ENCODE measurements around the gene TMEM218. TPM values are rescaled to one million over a fixed set of nuclear protein-coding genes. Genes with fewer than 3 reads are reported as not detected.
A peak's percentile ranks its signal among the peaks of the same experiment; 100 is the strongest.

Gene TMEM218
- total RNA-seq, 4 donors from 2014 or later, result 24.2 to 31.5 (median 26.1) TPM

- WGBS, 2 donors, result 43 to 52% methylated on average over 22 of the region's 22 CpGs
- no peaks in the 10 kb centered on the region for H3K4me1 ChIP-seq
These were observed 18.0 kb upstream of the TMEM218 start for GRCh38 chr11:125129316-125129993.

GRCh38 chr11:125128450-125128849 is 17.0 kb upstream of the TMEM218 start:
- no peak for TF ChIP-seq POLR2A (IDR thresholded peaks at IDR 0.05)

More at GRCh38 chr11:125129316-125129993, 18.0 kb upstream of the TMEM218 start:
- Histone ChIP-seq H3K36me3 (no peaks in the 10 kb centered on the region), H3K27me3 (no peaks in the 10 kb centered on the region), H3K27ac (no peak overlapping the region), H3K4me3 (replicated peaks in 1 of 3) (no peak overlapping the region), H3K9me3 (no peaks in the 10 kb centered on the region)
- intact Hi-C loops (cut with DNase I), result no loop called here
- DNase-seq, result peak; percentile 12
- TF ChIP-seq POLR2A (IDR thresholded peaks at IDR 0.05) (no peak), CTCF (IDR thresholded peaks at IDR 0.05) (no peak)

GRCh38 chr11:125124618-125124992 is 13.2 kb upstream of the TMEM218 start:
- TF ChIP-seq CTCF (IDR thresholded peaks at IDR 0.05), result no peak
- TF ChIP-seq POLR2A (IDR thresholded peaks at IDR 0.05), result no peak
- Histone ChIP-seq H3K4me1 (no peaks in the 10 kb centered on the region), H3K9me3 (no peaks in the 10 kb centered on the region), H3K27me3 (no peaks in the 10 kb centered on the region), H3K27ac (no peak overlapping the region), H3K4me3 (replicated peaks in 1 of 3) (no peak overlapping the region), H3K36me3 (no peaks in the 10 kb centered on the region)
- DNase-seq, result no peak
- intact Hi-C loops (cut with DNase I), result no loop called here
- WGBS, 2 donors, result 85 to 94% methylated on average over 4 of the region's 4 CpGs

More at GRCh38 chr11:125128450-125128849, 17.0 kb upstream of the TMEM218 start:
- DNase-seq, result no peak
- no peaks in the 10 kb centered on the region for H3K27me3 ChIP-seq
- no peak overlapping the region for H3K4me3 ChIP-seq (replicated peaks in 1 of 3)
- no peaks in the 10 kb centered on the region for H3K36me3 ChIP-seq
- intact Hi-C loops (cut with DNase I), result no loop called here
- H3K4me1 ChIP-seq, result no peaks in the 10 kb centered on the region
- no peaks in the 10 kb centered on the region for H3K9me3 ChIP-seq
- 77 to 86% methylated on average over 4 of the region's 4 CpGs for WGBS, 2 donors
- no peak overlapping the region for H3K27ac ChIP-seq

GRCh38 chr11:125123947-125124617 is 12.7 kb upstream of the TMEM218 start:
- Histone ChIP-seq H3K36me3 (no peaks in the 10 kb centered on the region), H3K4me1 (no peaks in the 10 kb centered on the region), H3K9me3 (no peaks in the 10 kb centered on the region), H3K4me3 (replicated peaks in 1 of 3) (no peak overlapping the region), H3K27ac (no peak overlapping the region), H3K27me3 (no peaks in the 10 kb centered on the region)
- peak; percentile 44 to 62 for DNase-seq
- no peak for TF ChIP-seq POLR2A (IDR thresholded peaks at IDR 0.05)
- TF ChIP-seq CTCF (IDR thresholded peaks at IDR 0.05), result peak in 5 of 6 experiments; percentile 5 to 47 (median 29)
- WGBS, 2 donors, result 63 to 69% methylated on average over 10 of the region's 10 CpGs
- intact Hi-C loops (cut with DNase I), result no loop called here

- TF ChIP-seq CTCF (IDR thresholded peaks at IDR 0.05), result no peak
- TF ChIP-seq POLR2A (IDR thresholded peaks at IDR 0.05), result no peak
- Histone ChIP-seq H3K4me3 (replicated peaks in 1 of 3) (no peak overlapping the region), H3K27me3 (no peaks in the 10 kb centered on the region), H3K9me3 (no peaks in the 10 kb centered on the region), H3K4me1 (no peaks in the 10 kb centered on the region), H3K36me3 (no peaks in the 10 kb centered on the region), H3K27ac (no peak overlapping the region)
- no peak for DNase-seq
- WGBS, 2 donors, result 84 to 86% methylated on average over 4 of the region's 4 CpGs
- intact Hi-C loops (cut with DNase I), result no loop called here
These were observed 11.9 kb upstream of the TMEM218 start for GRCh38 chr11:125123194-125123946.

Data from thyroid gland (tissue), 4 donors.